ENCODE results near the gene OR1F1.
"Not testable (repeated sequence)": the region's sequence is repeated elsewhere in the genome, so short reads cannot be mapped to it uniquely, and the experiment has no call there.

Gene OR1F1

GRCh38 chr16:3173892-3174617 lies 13.9 kb upstream of the OR1F1 start:
- no peak for DNase-seq (ENCODE audit: low read depth)
- H3K4me3 ChIP-seq (ENCODE audit: low read depth, low read length), result no peak overlapping the region
- TF ChIP-seq CTCF (IDR thresholded peaks at IDR 0.05; ENCODE audit: low read depth, low read length, missing control alignments), result peak; percentile 46
- in situ Hi-C loops (cut with HindIII; ENCODE audit: low sequenced_read_pairs), result no loop called here

- DNase-seq (ENCODE audit: low read depth), result no peak
- no peak for TF ChIP-seq CTCF (IDR thresholded peaks at IDR 0.05; ENCODE audit: low read depth, low read length, missing control alignments)
- in situ Hi-C loops (cut with HindIII; ENCODE audit: low sequenced_read_pairs), result no loop called here
- H3K4me3 ChIP-seq (ENCODE audit: low read depth, low read length), result no peak overlapping the region
Observed at GRCh38 chr16:3174618-3175148, 13.3 kb upstream of the OR1F1 start.

GRCh38 chr16:3175157-3176093 lies 12.6 kb upstream of the OR1F1 start:
- H3K4me3 ChIP-seq (ENCODE audit: low read depth, low read length), result no peak overlapping the region
- no peak for DNase-seq (ENCODE audit: low read depth)
- in situ Hi-C loops (cut with HindIII; ENCODE audit: low sequenced_read_pairs), result no loop called here
- no peak for TF ChIP-seq CTCF (IDR thresholded peaks at IDR 0.05; ENCODE audit: low read depth, low read length, missing control alignments)

GRCh38 chr16:3179651-3180050 lies 8.4 kb upstream of the OR1F1 start:
- in situ Hi-C loops (cut with HindIII; ENCODE audit: low sequenced_read_pairs), result no loop called here
- DNase-seq (ENCODE audit: low read depth), result no peak
- no peak overlapping the region for H3K4me3 ChIP-seq (ENCODE audit: low read depth, low read length)
- no peak for TF ChIP-seq CTCF (IDR thresholded peaks at IDR 0.05; ENCODE audit: low read depth, low read length, missing control alignments)

GRCh38 chr16:3180445-3180878 lies 7.5 kb upstream of the OR1F1 start:
- H3K4me3 ChIP-seq (ENCODE audit: low read depth, low read length), result no peak overlapping the region
- TF ChIP-seq CTCF (IDR thresholded peaks at IDR 0.05; ENCODE audit: low read depth, low read length, missing control alignments), result no peak
- DNase-seq (ENCODE audit: low read depth), result no peak
- in situ Hi-C loops (cut with HindIII; ENCODE audit: low sequenced_read_pairs), result no loop called here

- in situ Hi-C loops (cut with HindIII; ENCODE audit: low sequenced_read_pairs); DNase-seq (ENCODE audit: low read depth); H3K4me3 ChIP-seq (ENCODE audit: low read depth, low read length): not testable (repeated sequence)
Observed at GRCh38 chr16:3182293-3182607, 5.8 kb upstream of the OR1F1 start.

All from astrocyte of the cerebellum (primary cell).